Lung (tissue), 12 donors: Measurements from ENCODE around the gene STK11IP. TPM values are rescaled to one million over a fixed set of nuclear protein-coding genes. Genes with fewer than 3 reads are reported as not detected.
A peak's percentile ranks its signal among the peaks of the same experiment; 100 is the strongest.

Source experiments
- ATAC-seq: fragments of 200-7000 bp; cut with Tn5 transposase; one replicate; pipeline ENCODE4 v1.9.1; 2020; ENCODE audit warnings: moderate number of reproducible peaks; ENCODE audit not compliant: insufficient read depth, low FRiP score
- DNase-seq, 3 donors: peaks; one replicate each; pipeline ENCODE4 v3.0.0-alpha.2; 2013 to 2017
- H3K27ac ChIP-seq, 2 donors: one replicate each; pipeline ENCODE4 v1.5.1; 2013; ENCODE audit warnings: mild to moderate bottlenecking in 2 of 2, moderate library complexity in 2 of 2, control low read depth in 1 of 2, inconsistent platforms in 1 of 2, low read depth in 1 of 2, low read length in 1 of 2
- H3K27me3 ChIP-seq, 3 donors: one replicate each; pipeline ENCODE4 v1.5.1; 2013; ENCODE audit warnings: low read length in 2 of 3; ENCODE audit not compliant: control insufficient read depth in 3 of 3, insufficient read depth in 3 of 3
- H3K36me3 ChIP-seq, 4 donors: one replicate each; pipeline ENCODE4 v1.5.1; 2013; ENCODE audit warnings: low read length in 4 of 4, mild to moderate bottlenecking in 1 of 4, moderate library complexity in 1 of 4; ENCODE audit not compliant: control insufficient read depth in 4 of 4, insufficient read depth in 4 of 4
- H3K4me1 ChIP-seq, 5 donors: one replicate each; pipeline ENCODE4 v1.5.1; 2013; ENCODE audit warnings: low read length in 5 of 5, mild to moderate bottlenecking in 2 of 5, moderate library complexity in 1 of 5; ENCODE audit not compliant: control insufficient read depth in 5 of 5, insufficient read depth in 5 of 5
- H3K4me3 ChIP-seq: one replicate; pipeline ENCODE4 v1.5.1; 2013; ENCODE audit warnings: mild to moderate bottlenecking, control low read depth, moderate library complexity
- H3K9ac ChIP-seq, 2 donors: one replicate each; pipeline ENCODE4 v1.5.1; 2013; ENCODE audit warnings: low read length in 2 of 2, control low read depth in 1 of 2; ENCODE audit not compliant: insufficient read depth in 1 of 2
- H3K9me3 ChIP-seq, 4 donors: one replicate each; pipeline ENCODE4 v1.5.1; 2013; ENCODE audit warnings: low read length in 3 of 4, mild to moderate bottlenecking in 1 of 4, moderate library complexity in 1 of 4; ENCODE audit not compliant: control insufficient read depth in 4 of 4, insufficient read depth in 3 of 4
- WGBS, 2 donors: extraction: QIAGEN DNeasy Blood & Tissue Kit; methylation state at CpG; one replicate each; pipeline ENCODE4 v1.1.7; 2013; 5-methylcytosine and 5-hydroxymethylcytosine counted together
- polyA plus RNA-seq, 2 donors: library from polyadenylated mRNA; stranded (reverse); fragments of 200-250 nt; gene quantifications; one replicate each; pipeline ENCODE4 v1.2.1, GENCODE V29; 2013
- total RNA-seq, 2 donors: library from RNA; depleted of rRNA in 1 of 2; stranded (reverse); fragments of >200 nt in 1 of 2; gene quantifications; one replicate each; pipeline ENCODE4 v1.2.1, GENCODE V29; 2014 to 2021
- TF ChIP-seq, protein P1 (sequence below): IDR thresholded peaks from 2 replicates; pipeline ENCODE4 v1.5.1; 2012; ENCODE audit warnings: mild to moderate bottlenecking; ENCODE audit errors: control extremely low read depth, extremely low read depth
- donor health status: control.
- donor health status: control.
- donor health status: Bipolar disorder and iron deficiency.
- donor health status: healthy.
- donor health status: DM: yes; HTN: yes; CAD: no.

The STK11IP gene
- total and polyA plus RNA-seq, 4 donors, result 21.5 to 46.0 (median 23.1) TPM

DNA sequence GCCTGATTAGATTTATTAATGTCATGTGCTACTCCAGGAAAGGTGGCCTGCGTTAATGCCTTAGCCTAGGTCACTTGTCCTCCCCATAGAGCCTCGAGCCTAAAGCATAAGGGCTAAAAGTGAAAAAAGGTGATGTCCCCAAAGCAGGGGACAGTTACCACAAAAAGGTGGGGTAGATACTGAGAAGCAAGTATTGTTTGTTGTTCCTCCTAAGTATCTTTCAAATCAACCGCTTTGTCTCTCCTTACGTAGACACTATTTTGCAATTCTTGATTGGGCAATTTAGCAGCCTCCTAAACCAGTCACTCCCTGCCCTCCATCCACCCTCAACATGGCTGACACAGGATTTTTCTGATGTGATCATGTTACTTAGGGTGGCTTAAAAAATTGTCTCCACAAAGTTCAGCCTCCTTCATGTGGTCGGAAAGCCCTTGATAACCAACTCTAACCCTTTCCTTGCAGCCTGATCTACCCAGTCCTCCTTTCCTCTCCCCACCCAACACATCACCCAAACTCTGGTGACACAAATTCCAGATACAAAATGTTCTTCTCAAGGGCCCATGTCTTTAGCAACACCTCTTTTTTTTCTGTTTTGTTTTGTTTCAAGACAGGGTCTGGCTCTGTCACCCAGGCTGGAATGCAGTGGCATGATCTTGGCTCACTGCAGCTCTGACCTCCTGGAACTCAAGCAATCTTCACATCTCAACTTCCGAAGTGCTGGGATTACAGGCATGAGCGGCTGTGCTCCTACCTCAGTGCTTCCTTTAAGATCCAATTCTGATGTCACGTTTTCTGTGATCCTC lies 18.6 kb upstream of the STK11IP start:
- DNase-seq, result peak; percentile 37 to 75 (median 59)
- no peaks in the 10 kb centered on the region for H3K27me3 ChIP-seq
- ATAC-seq, result no peak

GRCh38 chr2:219581346-219581745 lies 16.3 kb upstream of the STK11IP start:
- Histone ChIP-seq H3K4me1 (peaks cover 0 to 20% (median 5%) of the 10 kb centered on the region in 5 donors), H3K4me3 (no peak overlapping the region)

More for the DNA sequence above, 18.6 kb upstream of the STK11IP start:
- TF ChIP-seq, protein P1, sequence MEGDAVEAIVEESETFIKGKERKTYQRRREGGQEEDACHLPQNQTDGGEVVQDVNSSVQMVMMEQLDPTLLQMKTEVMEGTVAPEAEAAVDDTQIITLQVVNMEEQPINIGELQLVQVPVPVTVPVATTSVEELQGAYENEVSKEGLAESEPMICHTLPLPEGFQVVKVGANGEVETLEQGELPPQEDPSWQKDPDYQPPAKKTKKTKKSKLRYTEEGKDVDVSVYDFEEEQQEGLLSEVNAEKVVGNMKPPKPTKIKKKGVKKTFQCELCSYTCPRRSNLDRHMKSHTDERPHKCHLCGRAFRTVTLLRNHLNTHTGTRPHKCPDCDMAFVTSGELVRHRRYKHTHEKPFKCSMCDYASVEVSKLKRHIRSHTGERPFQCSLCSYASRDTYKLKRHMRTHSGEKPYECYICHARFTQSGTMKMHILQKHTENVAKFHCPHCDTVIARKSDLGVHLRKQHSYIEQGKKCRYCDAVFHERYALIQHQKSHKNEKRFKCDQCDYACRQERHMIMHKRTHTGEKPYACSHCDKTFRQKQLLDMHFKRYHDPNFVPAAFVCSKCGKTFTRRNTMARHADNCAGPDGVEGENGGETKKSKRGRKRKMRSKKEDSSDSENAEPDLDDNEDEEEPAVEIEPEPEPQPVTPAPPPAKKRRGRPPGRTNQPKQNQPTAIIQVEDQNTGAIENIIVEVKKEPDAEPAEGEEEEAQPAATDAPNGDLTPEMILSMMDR, result no peak
- peak overlapping the region in 1 of 2 donors; percentile 54 for H3K27ac ChIP-seq
- no peak overlapping the region for H3K4me3 ChIP-seq
- 60 to 66% methylated on average over 8 of the region's 8 CpGs for WGBS, 2 donors
- H3K9me3 ChIP-seq, result no peaks in the 10 kb centered on the region
- peaks cover 0 to 28% (median 5%) of the 10 kb centered on the region in 5 donors for H3K4me1 ChIP-seq
- no peak overlapping the region for H3K9ac ChIP-seq
- no peaks in the 10 kb centered on the region for H3K36me3 ChIP-seq

GRCh38 chr2:219591091-219591490 lies 6.6 kb upstream of the STK11IP start:
- no peak overlapping the region for H3K27ac ChIP-seq
- H3K9me3 ChIP-seq, result no peaks in the 10 kb centered on the region
- no peak for DNase-seq
- no peak for ATAC-seq
- H3K4me3 ChIP-seq, result no peak overlapping the region
- 63 to 93% methylated on average over 4 of the region's 4 CpGs for WGBS, 2 donors
- H3K9ac ChIP-seq, result no peak overlapping the region
- TF ChIP-seq, protein P1, result no peak
- H3K4me1 ChIP-seq, result peaks cover 0 to 26% (median 9%) of the 10 kb centered on the region in 5 donors
- H3K27me3 ChIP-seq, result no peaks in the 10 kb centered on the region
- no peaks in the 10 kb centered on the region for H3K36me3 ChIP-seq

More at GRCh38 chr2:219581346-219581745, 16.3 kb upstream of the STK11IP start:
- WGBS, 2 donors, result 74 to 81% methylated on average over 2 of the region's 2 CpGs
- ATAC-seq (no peak), DNase-seq (no peak)
- H3K27me3 ChIP-seq, result no peaks in the 10 kb centered on the region
- no peak overlapping the region for H3K9ac ChIP-seq
- no peaks in the 10 kb centered on the region for H3K9me3 ChIP-seq
- H3K27ac ChIP-seq, result no peak overlapping the region
- H3K36me3 ChIP-seq, result no peaks in the 10 kb centered on the region
- TF ChIP-seq, protein P1, result no peak
